Nephron progenitor cell (in vitro differentiated cells): ENCODE results near the gene FOXL3.

Source experiments
- DNase-seq: peaks from one replicate; pipeline ENCODE4 v3.0.0; 2021
- H3K27ac Mint-ChIP-seq: 2 replicates; pipeline ENCODE4 v1.8.0; 2021; ENCODE audit warnings: mild to moderate bottlenecking, moderate library complexity, mixed read lengths
- H3K27me3 Mint-ChIP-seq: 2 replicates; pipeline ENCODE4 v1.8.0; 2021; ENCODE audit warnings: mild to moderate bottlenecking, low read depth, mixed read lengths; ENCODE audit not compliant: poor library complexity
- H3K36me3 Mint-ChIP-seq: 2 replicates; pipeline ENCODE4 v1.8.0; 2021; ENCODE audit warnings: low read depth, mixed read lengths
- H3K4me1 Mint-ChIP-seq: 2 replicates; pipeline ENCODE4 v1.8.0; 2021; ENCODE audit warnings: mixed read lengths
- H3K4me3 Mint-ChIP-seq: 2 replicates; pipeline ENCODE4 v1.8.0; 2021; ENCODE audit warnings: mild to moderate bottlenecking, moderate library complexity, mixed read lengths
- H3K9me3 Mint-ChIP-seq: 2 replicates; pipeline ENCODE4 v1.8.0; 2021; ENCODE audit warnings: mild to moderate bottlenecking, moderate library complexity, mixed read lengths
- TF ChIP-seq, protein P1 (sequence below): fragments of 200-600 bp; sonication (generic); IDR thresholded peaks from 2 replicates; pipeline ENCODE4 v1.5.0; 2021; ENCODE audit warnings: antibody characterized with exemption

FOXL3 gene

DNA sequence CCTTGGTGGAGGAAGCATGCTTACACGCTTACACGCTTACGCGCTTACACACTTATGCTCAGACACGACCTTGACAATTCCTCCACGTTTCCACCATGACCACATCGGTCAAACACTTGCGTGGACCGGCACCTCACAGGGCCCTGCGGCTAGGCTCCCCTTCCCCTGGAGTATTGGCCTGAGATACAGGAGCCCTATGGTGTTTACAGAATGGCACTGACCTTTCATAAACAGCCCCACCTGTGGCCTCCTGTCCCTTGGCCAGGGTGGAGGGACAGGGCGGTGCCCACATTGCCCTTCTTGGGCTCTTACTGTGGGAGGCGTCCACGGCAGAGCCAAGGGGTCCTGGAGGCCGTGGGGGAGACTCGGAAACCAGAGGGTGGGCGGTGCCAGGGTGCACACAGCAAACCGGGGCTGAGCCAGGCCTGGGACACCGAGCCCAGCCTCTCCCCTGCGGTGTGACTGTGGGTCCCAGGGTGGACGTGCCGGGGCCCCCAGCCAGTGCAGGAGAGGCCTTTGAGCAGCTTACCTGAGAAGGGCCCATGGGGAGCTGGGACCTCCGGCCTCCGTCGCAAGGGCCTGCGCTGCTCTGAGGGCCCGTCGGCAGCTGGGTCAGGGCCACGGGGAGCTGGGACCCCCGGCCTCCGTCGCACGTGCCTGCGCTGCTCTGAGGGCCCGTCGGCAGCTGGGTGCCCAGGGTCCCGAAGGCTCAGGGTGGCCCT lies 44.2 kb upstream of the FOXL3 start:
- DNase-seq = no peak
- H3K27me3 Mint-ChIP-seq = peaks cover 5% of the 10 kb centered on the region
- no peak overlapping the region for H3K4me3 Mint-ChIP-seq
- H3K9me3 Mint-ChIP-seq = no peaks in the 10 kb centered on the region
- no peaks in the 10 kb centered on the region for H3K36me3 Mint-ChIP-seq
- peaks cover 13% of the 10 kb centered on the region for H3K4me1 Mint-ChIP-seq
- TF ChIP-seq, protein P1, sequence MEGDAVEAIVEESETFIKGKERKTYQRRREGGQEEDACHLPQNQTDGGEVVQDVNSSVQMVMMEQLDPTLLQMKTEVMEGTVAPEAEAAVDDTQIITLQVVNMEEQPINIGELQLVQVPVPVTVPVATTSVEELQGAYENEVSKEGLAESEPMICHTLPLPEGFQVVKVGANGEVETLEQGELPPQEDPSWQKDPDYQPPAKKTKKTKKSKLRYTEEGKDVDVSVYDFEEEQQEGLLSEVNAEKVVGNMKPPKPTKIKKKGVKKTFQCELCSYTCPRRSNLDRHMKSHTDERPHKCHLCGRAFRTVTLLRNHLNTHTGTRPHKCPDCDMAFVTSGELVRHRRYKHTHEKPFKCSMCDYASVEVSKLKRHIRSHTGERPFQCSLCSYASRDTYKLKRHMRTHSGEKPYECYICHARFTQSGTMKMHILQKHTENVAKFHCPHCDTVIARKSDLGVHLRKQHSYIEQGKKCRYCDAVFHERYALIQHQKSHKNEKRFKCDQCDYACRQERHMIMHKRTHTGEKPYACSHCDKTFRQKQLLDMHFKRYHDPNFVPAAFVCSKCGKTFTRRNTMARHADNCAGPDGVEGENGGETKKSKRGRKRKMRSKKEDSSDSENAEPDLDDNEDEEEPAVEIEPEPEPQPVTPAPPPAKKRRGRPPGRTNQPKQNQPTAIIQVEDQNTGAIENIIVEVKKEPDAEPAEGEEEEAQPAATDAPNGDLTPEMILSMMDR = no peak
- H3K27ac Mint-ChIP-seq = no peak overlapping the region

DNA sequence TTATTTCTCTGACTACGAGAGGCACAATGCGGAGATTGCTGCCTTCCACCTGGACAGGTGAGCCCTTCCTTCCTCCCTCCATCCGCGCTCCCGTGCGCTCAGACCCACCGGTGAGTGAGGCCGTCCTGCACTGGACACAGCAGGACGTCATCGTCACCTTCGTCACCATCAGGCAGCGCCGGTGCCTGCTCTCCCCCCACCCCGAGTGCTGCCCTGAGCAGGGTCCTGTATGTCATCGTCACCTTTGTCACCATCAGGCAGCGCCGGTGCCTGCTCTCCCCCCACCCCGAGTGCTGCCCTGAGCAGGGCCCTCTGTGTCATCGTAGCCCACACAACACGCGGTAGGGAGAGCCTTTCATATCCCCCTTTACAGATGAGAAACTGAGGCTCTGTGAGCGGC lies 43.5 kb upstream of the FOXL3 start:
- Mint-ChIP-seq H3K9me3 (no peaks in the 10 kb centered on the region), H3K4me1 (peaks cover 13% of the 10 kb centered on the region), H3K36me3 (no peaks in the 10 kb centered on the region), H3K27ac (peak overlapping the region; percentile 72), H3K27me3 (peaks cover 6% of the 10 kb centered on the region), H3K4me3 (no peak overlapping the region)
- TF ChIP-seq, protein P1 = no peak
- no peak for DNase-seq

DNA sequence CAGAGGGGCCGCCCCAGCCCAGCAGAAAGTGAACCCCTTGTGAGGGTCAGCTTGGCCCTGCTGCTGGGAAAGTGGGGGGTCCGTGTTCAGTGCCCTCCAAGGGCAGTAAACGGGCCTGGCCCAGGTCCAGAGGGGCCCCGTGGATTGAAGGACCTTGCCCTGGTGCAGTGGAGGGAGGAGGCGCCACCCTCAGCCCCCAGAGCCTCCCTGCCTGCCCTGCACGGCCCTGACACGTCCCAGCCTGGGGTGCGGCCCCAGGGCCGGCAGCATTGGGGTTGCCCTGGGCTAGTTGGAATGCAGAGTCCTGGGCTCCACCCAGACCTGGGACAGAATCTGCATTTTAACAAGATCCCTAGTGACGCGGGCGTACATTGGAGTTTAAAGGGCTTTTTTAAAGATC lies 42.8 kb upstream of the FOXL3 start:
- TF ChIP-seq, protein P1 = no peak
- H3K4me3 Mint-ChIP-seq = no peak overlapping the region
- no peak overlapping the region for H3K27ac Mint-ChIP-seq
- no peaks in the 10 kb centered on the region for H3K36me3 Mint-ChIP-seq
- H3K4me1 Mint-ChIP-seq = peaks cover 13% of the 10 kb centered on the region
- no peaks in the 10 kb centered on the region for H3K9me3 Mint-ChIP-seq
- peaks cover 6% of the 10 kb centered on the region for H3K27me3 Mint-ChIP-seq
- DNase-seq = no peak

DNA sequence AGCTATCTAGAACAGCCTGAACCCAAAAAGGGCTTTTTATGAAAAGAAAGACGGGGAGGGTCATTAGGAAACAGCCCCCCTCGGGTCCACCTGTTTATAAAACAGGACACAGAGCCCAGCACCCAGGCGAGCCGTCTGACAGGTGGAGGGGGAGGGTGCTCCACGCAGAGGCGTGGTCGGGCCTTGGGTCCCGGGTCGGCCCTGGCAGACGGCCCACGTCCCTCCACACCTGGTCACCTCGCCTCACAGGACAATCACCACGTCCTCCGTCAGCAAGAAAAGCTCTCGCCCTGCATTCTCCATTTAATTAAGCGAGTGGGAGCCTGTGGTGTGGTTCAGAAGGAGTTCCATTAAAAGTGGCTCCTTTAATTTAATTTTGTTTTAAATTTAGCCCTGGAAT lies 42.3 kb upstream of the FOXL3 start:
- no peaks in the 10 kb centered on the region for H3K36me3 Mint-ChIP-seq
- no peak overlapping the region for H3K4me3 Mint-ChIP-seq
- H3K27me3 Mint-ChIP-seq = peaks cover 6% of the 10 kb centered on the region
- peaks cover 13% of the 10 kb centered on the region for H3K4me1 Mint-ChIP-seq
- H3K27ac Mint-ChIP-seq = no peak overlapping the region
- DNase-seq = no peak
- TF ChIP-seq, protein P1 = no peak
- no peaks in the 10 kb centered on the region for H3K9me3 Mint-ChIP-seq

DNA sequence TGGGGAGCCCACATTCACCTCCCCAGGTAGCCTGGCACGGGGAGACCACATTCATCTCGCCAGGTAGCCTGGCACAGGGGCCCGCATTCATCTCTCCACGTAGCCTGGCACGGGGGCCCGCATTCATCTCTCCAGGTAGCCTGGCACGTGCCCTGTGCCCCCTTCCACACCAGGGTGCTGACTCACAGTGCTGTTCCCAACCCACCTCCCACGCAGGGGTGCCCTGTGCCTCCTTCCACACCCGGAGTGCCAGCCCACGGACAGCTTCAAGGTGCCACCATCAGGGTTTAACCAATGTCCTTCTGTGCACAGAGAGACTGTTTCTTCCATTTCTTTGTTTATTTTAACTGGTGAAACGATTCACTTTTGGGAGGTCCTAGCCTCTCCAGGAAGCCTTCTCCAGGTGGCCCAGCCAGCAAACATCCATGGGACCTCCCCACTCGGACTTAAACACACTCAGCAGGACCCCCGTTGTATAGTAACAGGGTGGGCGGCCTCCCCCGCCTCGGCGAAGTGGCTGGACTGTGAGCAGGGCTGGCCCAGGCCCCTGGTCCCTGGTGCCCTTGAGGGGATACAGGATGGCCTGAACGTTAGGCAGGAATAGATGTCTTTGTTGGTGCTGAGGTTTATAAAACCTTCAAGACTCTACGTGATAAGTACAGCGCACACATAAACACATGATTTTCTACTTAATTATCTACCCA lies 41.1 kb upstream of the FOXL3 start:
- Mint-ChIP-seq H3K4me1 (peaks cover 13% of the 10 kb centered on the region), H3K9me3 (no peaks in the 10 kb centered on the region), H3K36me3 (no peaks in the 10 kb centered on the region), H3K4me3 (no peak overlapping the region), H3K27me3 (peaks cover 6% of the 10 kb centered on the region), H3K27ac (no peak overlapping the region)
- TF ChIP-seq, protein P1 = no peak
- no peak for DNase-seq
